HEK293 (cell line): Measurements from ENCODE around the gene MLLT1.

Experiments used
- CTCF ChIP-seq: fragments of 450-650 bp; formaldehyde crosslinking; IDR thresholded peaks from 2 replicates; pipeline ENCODE4 v1.5.1; 2016; ENCODE audit warnings: missing biosample characterization, missing genetic modification characterization
- HOXA7 ChIP-seq: sonication (generic); formaldehyde crosslinking; IDR thresholded peaks from 2 replicates; pipeline ENCODE4 v1.8.1; 2022; ENCODE audit warnings: missing genetic modification reagents, borderline replicate concordance
- PBX3 ChIP-seq: sonication (generic); formaldehyde crosslinking; IDR thresholded peaks from 2 replicates; pipeline ENCODE4 v1.8.1; 2022; ENCODE audit warnings: mild to moderate bottlenecking, moderate library complexity, missing genetic modification reagents
- YY1 ChIP-seq: fragments of 450-650 bp; formaldehyde crosslinking; IDR thresholded peaks from 2 replicates; pipeline ENCODE4 v1.5.1; 2018; ENCODE audit warnings: missing biosample characterization, missing genetic modification characterization
- ZFP37 ChIP-seq: fragments of 450-650 bp; formaldehyde crosslinking; IDR thresholded peaks from 2 replicates; pipeline ENCODE4 v1.5.1; 2016; ENCODE audit warnings: missing biosample characterization, missing genetic modification characterization
- ZNF10 ChIP-seq: fragments of 450-650 bp; formaldehyde crosslinking; IDR thresholded peaks from 2 replicates; pipeline ENCODE4 v1.5.1; 2017; ENCODE audit warnings: missing biosample characterization, missing genetic modification characterization
- ZNF114 ChIP-seq: fragments of 450-650 bp; formaldehyde crosslinking; IDR thresholded peaks from 2 replicates; pipeline ENCODE4 v1.5.0; 2017; ENCODE audit warnings: missing biosample characterization, missing genetic modification characterization
- ZNF184 ChIP-seq: fragments of 450-650 bp; IDR thresholded peaks from 2 replicates; pipeline ENCODE4 v1.5.1; 2018; ENCODE audit warnings: missing biosample characterization, mild to moderate bottlenecking, missing genetic modification characterization
- ZNF324 ChIP-seq: fragments of 450-650 bp; formaldehyde crosslinking; IDR thresholded peaks from 2 replicates; pipeline ENCODE4 v1.5.1; 2016; ENCODE audit warnings: missing biosample characterization, missing genetic modification characterization
- ZNF354C ChIP-seq: fragments of 450-650 bp; formaldehyde crosslinking; IDR thresholded peaks from 2 replicates; pipeline ENCODE4 v1.5.1; 2016; ENCODE audit warnings: missing biosample characterization, missing genetic modification characterization, low read depth, borderline replicate concordance
- ZNF37A ChIP-seq: fragments of 450-650 bp; IDR thresholded peaks from 2 replicates; pipeline ENCODE4 v1.5.1; 2018; ENCODE audit warnings: missing biosample characterization, missing genetic modification characterization
- ZNF473 ChIP-seq: fragments of 450-650 bp; formaldehyde crosslinking; IDR thresholded peaks from 2 replicates; pipeline ENCODE4 v1.5.1; 2017; ENCODE audit warnings: missing biosample characterization, missing genetic modification characterization
- ZSCAN5A ChIP-seq: fragments of 450-650 bp; formaldehyde crosslinking; IDR thresholded peaks from 2 replicates; pipeline ENCODE4 v1.5.1; 2016; ENCODE audit warnings: missing biosample characterization, missing genetic modification characterization

GRCh38 chr19:6288737-6289136 is 9.0 kb upstream of the MLLT1 start:
- TF ChIP-seq ZSCAN5A (tag by site-specific recombination) = no peak
- no peak for TF ChIP-seq CTCF (tag by site-specific recombination)
- no peak for TF ChIP-seq PBX3
- TF ChIP-seq ZFP37 (tag by site-specific recombination) = no peak
- no peak for TF ChIP-seq ZNF10 (tag by site-specific recombination)
- no peak for TF ChIP-seq HOXA7 (CRISPR knock-in tag)
- no peak for TF ChIP-seq ZNF354C (tag by site-specific recombination)
- TF ChIP-seq ZNF324 (tag by site-specific recombination) = no peak
- no peak for TF ChIP-seq YY1
- TF ChIP-seq ZNF184 (tag by site-specific recombination) = no peak
- no peak for TF ChIP-seq ZNF37A
- no peak for TF ChIP-seq ZNF473 (tag by site-specific recombination)
- TF ChIP-seq ZNF114 (tag by site-specific recombination) = no peak
